K562 (cell line): ENCODE results near the gene STOML3. TPM values are rescaled to one million over a fixed set of nuclear protein-coding genes. Genes with fewer than 3 reads are reported as not detected.

ENCODE experiments used
- ATAC-seq: fragments of 200-7000 bp; cut with Tn5 transposase; 3 replicates; pipeline ENCODE4 v1.9.1; 2020; ENCODE audit warnings: moderate library complexity
- BruUV-seq: library from RNA; stranded (reverse); fragments of 400-500 nt; replicated peaks from 2 replicates; lab custom pipeline; 2021; lab: Mats Ljungman, UMichigan
- CTCF ChIA-PET: fragments of 300-600 bp; formaldehyde crosslinking; extraction: SDS; loops from one replicate; lab custom pipeline; 2021; ENCODE audit warnings: low intra/inter-chr PET ratio; lab: Yijun Ruan, JAX
- POLR2A ChIA-PET: fragments of 300-600, 350-650 bp; sonication (Branson Sonifier 250); formaldehyde crosslinking; extraction: SDS; loops from one replicate; lab custom pipeline; 2021; ENCODE audit warnings: antibody characterized with exemption, inconsistent platforms; lab: Yijun Ruan, JAX
- DNase-seq, 4 experiments: peaks; one replicate each; pipeline versions ENCODE4 v3.0.0 to v3.0.0-alpha.2; 2011 to 2018; ENCODE audit warnings: low spot score in 3 of 4, mixed read lengths in 3 of 4; ENCODE audit errors: extremely low read depth in 1 of 4
- FAIRE-seq: peaks from 2 replicates; lab custom pipeline; 2011; peaks lifted over from hg19 to GRCh38; lab: Jason Lieb, UNC
- H2AFZ ChIP-seq: 2 replicates; pipeline ENCODE4 v1.6.0; 2011; ENCODE audit warnings: low read depth, low read length, control low read depth, inconsistent platforms
- H3K27ac ChIP-seq: fragments of 200-600 bp; 3 replicates; pipeline ENCODE4 v1.8.0; 2011; ENCODE audit warnings: low read depth, mild to moderate bottlenecking, control low read depth, inconsistent platforms, low read length, moderate library complexity, mixed read lengths; ENCODE audit errors: extremely low read depth
- H3K27me3 ChIP-seq, 2 experiments: fragments of 300-600 bp in 1 of 2; 2 replicates in 1 of 2; 3 replicates in 1 of 2; pipeline versions ENCODE4 v1.6.0 to v1.8.0; 2011; ENCODE audit warnings: inconsistent platforms in 2 of 2, low read length in 2 of 2, mild to moderate bottlenecking in 1 of 2, mixed read lengths in 1 of 2, moderate library complexity in 1 of 2; ENCODE audit not compliant: control insufficient read depth in 2 of 2, insufficient read depth in 2 of 2
- H3K36me3 ChIP-seq: fragments of 300-600 bp; 3 replicates; pipeline ENCODE4 v1.8.0; 2011; ENCODE audit warnings: mild to moderate bottlenecking, low read length, inconsistent platforms; ENCODE audit not compliant: control insufficient read depth, insufficient read depth
- H3K4me1 ChIP-seq, 2 experiments: fragments of 200-600 bp in 1 of 2; replicated peaks in 1 of 2; 2 replicates in 1 of 2; 3 replicates in 1 of 2; pipeline versions ENCODE4 v1.5.1 to v1.8.0; 2011; ENCODE audit warnings: inconsistent platforms in 2 of 2, low read length in 2 of 2, mild to moderate bottlenecking in 1 of 2, mixed read lengths in 1 of 2, moderate library complexity in 1 of 2; ENCODE audit not compliant: control insufficient read depth in 2 of 2, insufficient read depth in 2 of 2
- H3K4me2 ChIP-seq: 2 replicates; pipeline ENCODE4 v1.6.1; 2011; ENCODE audit warnings: low read length, control low read depth, inconsistent platforms, mixed read lengths; ENCODE audit not compliant: insufficient read depth
- H3K4me3 ChIP-seq: fragments of 200-600 bp; sonication (generic), shearing (Covaris generic); 2 replicates; pipeline ENCODE4 v1.5.1; 2016; ENCODE audit warnings: control low read depth, inconsistent platforms
- H3K79me2 ChIP-seq: fragments of 200-600 bp; 3 replicates; pipeline ENCODE4 v1.8.0; 2011; ENCODE audit warnings: low read length, inconsistent platforms; ENCODE audit not compliant: control insufficient read depth, insufficient read depth
- H3K9ac ChIP-seq, 2 experiments: 2 replicates each; pipeline versions ENCODE4 v1.6.0 to v1.6.1; 2011; ENCODE audit warnings: low read depth in 2 of 2, low read length in 2 of 2, control low read depth in 1 of 2, inconsistent platforms in 1 of 2, mild to moderate bottlenecking in 1 of 2, mixed read lengths in 1 of 2; ENCODE audit not compliant: insufficient read depth in 1 of 2
- H3K9me1 ChIP-seq: one replicate; pipeline ENCODE4 v1.6.0; 2011; ENCODE audit warnings: inconsistent platforms, mild to moderate bottlenecking, low read length, moderate library complexity; ENCODE audit not compliant: control insufficient read depth, insufficient read depth
- H3K9me3 ChIP-seq: replicated peaks from 2 replicates; pipeline ENCODE4 v1.5.1; 2011; ENCODE audit warnings: low read depth, low read length, inconsistent platforms; ENCODE audit not compliant: control insufficient read depth, insufficient read depth
- H4K20me1 ChIP-seq: replicated peaks from 2 replicates; pipeline ENCODE4 v1.6.1; 2011; ENCODE audit warnings: low read length, inconsistent platforms, mixed read lengths; ENCODE audit not compliant: control insufficient read depth, insufficient read depth
- CBX5 ChIP-seq: IDR thresholded peaks from 2 replicates; pipeline ENCODE4 v1.6.1; 2014; ENCODE audit warnings: low read depth, borderline replicate concordance
- DEAF1 ChIP-seq: fragments of 450-650 bp; formaldehyde crosslinking; IDR thresholded peaks from 2 replicates; pipeline ENCODE4 v1.4.0; 2020; ENCODE audit warnings: mild to moderate bottlenecking, moderate library complexity
- ETV6 ChIP-seq, 3 experiments: fragments of 150-350 bp in 1 of 3; sonication (generic) in 1 of 3; formaldehyde crosslinking in 1 of 3; IDR thresholded peaks; 2 replicates each; pipeline versions ENCODE4 v1.6.1 to v1.8.0; 2014 to 2022; ENCODE audit warnings: borderline replicate concordance in 2 of 3, low read depth in 2 of 3, antibody characterized with exemption in 1 of 3, low read length in 1 of 3, mild to moderate bottlenecking in 1 of 3, missing genetic modification reagents in 1 of 3
- NFIX ChIP-seq: fragments of 250-450 bp; sonication (Bioruptor Pico); IDR thresholded peaks from 2 replicates; pipeline ENCODE4 v1.4.0; 2020; ENCODE audit warnings: low read depth, mild to moderate bottlenecking, moderate library complexity
- XRCC5 ChIP-seq: fragments of 200-400 bp; formaldehyde crosslinking; IDR thresholded peaks from 2 replicates; pipeline ENCODE4 v1.6.1; 2017; ENCODE audit warnings: low read depth, mild to moderate bottlenecking, low read length
- ZNF165 ChIP-seq: fragments of 250-450 bp; sonication (Bioruptor Pico); IDR thresholded peaks from 2 replicates; pipeline ENCODE4 v1.4.0; 2020; ENCODE audit warnings: borderline replicate concordance
- ZNF263 ChIP-seq: sonication (generic); formaldehyde crosslinking; IDR thresholded peaks from 2 replicates; pipeline ENCODE4 v1.8.0; 2022; ENCODE audit warnings: mild to moderate bottlenecking, missing genetic modification reagents, borderline replicate concordance
- ZNF696 ChIP-seq: fragments of 250-450 bp; sonication (Bioruptor Pico); conservative IDR thresholded peaks from 2 replicates; pipeline ENCODE4 v1.4.0; 2020; ENCODE audit warnings: mild to moderate bottlenecking, moderate library complexity
- WGBS: fragments of 100-300 bp; shearing (Covaris generic); methylation state at CpG from one replicate; pipeline ENCODE4 v1.1.6; 2016; ENCODE audit warnings: low coverage, mixed read lengths; ENCODE audit not compliant: insufficient coverage; ENCODE audit errors: missing lambda C conversion rate; 5-methylcytosine and 5-hydroxymethylcytosine counted together
- in situ Hi-C: fragments of 300-500 bp; cut with MboI; formaldehyde crosslinking; loops from 4 replicates; pipeline ENCODE4 v1.15.0; 2018; ENCODE audit warnings: inconsistent platforms, mixed read lengths
- intact Hi-C: fragments of 100-400 bp; cut with micrococcal nuclease; formaldehyde crosslinking; loops from 2 replicates; pipeline ENCODE4 v1.14.2; 2022
- polyA plus RNA-seq, 8 experiments: library from polyadenylated mRNA; depleted of rRNA in 4 of 8; stranded (reverse) in 5 of 8; unstranded in 3 of 8; fragments of >200 nt; fragmentation: Nextera tagmentation in 2 of 8; fragmentation: Illumina TruSeq in 1 of 8; extraction: Ambion mirVana in 2 of 8; extraction: Trizol in 1 of 8; gene quantifications; 2 replicates each; pipeline versions ENCODE4 v1.2.1 to v1.2.3, GENCODE V29; 2011 to 2014; ENCODE audit warnings: inconsistent platforms in 1 of 8, missing spikeins in 1 of 8
- total RNA-seq, 7 experiments: library from RNA; depleted of rRNA in 6 of 7; stranded (reverse); fragments of >200 nt in 6 of 7; fragmentation: Illumina TruSeq in 2 of 7; extraction: Trizol in 2 of 7; gene quantifications; 2 replicates each; pipeline versions ENCODE4 v1.2.1 to v1.2.3, GENCODE V29; 2011 to 2021; ENCODE audit warnings: low replicate concordance in 1 of 7

The STOML3 gene
- total and polyA plus RNA-seq, 9 of the 15 experiments (the other 6 are each of a cell fraction or from before 2014, with no cell fraction given): 0.04 TPM; not detected in 8

GRCh38 chr13:38954291-38954690 lies 36.3 kb downstream of the STOML3 start (continued):
- TF ChIP-seq DEAF1 (no peak), CBX5 (no peak), ETV6 (IDR thresholded peaks at IDR 0.05; ENCODE audit: borderline replicate concordance in 1 of 2, low read depth in 2 of 2, low read length in 1 of 2) (no peak), ETV6 (CRISPR knock-in tag; IDR thresholded peaks at IDR 0.05; ENCODE audit: borderline replicate concordance) (no peak), ZNF263 (CRISPR knock-in tag) (no peak)

GRCh38 chr13:38952827-38953226 lies 37.8 kb downstream of the STOML3 start:
- no peaks in the 10 kb centered on the region for H3K9me1 ChIP-seq
- H3K4me2 ChIP-seq: no peak overlapping the region
- H3K36me3 ChIP-seq: no peaks in the 10 kb centered on the region
- no peak overlapping the region for H3K4me3 ChIP-seq
- H3K9ac ChIP-seq: no peak overlapping the region
- ChIA-PET POLR2A (no interaction called here), CTCF (no interaction called here)
- intact Hi-C loops: no loop called here
- WGBS: 0% methylated on average over 1 of the region's 1 CpG
- no peak overlapping the region for H3K27ac ChIP-seq
- no peaks in the 10 kb centered on the region for H3K4me1 ChIP-seq
- FAIRE-seq (no peak), ATAC-seq (no peak), DNase-seq (no peak)
- H3K27me3 ChIP-seq: no peaks in the 10 kb centered on the region
- H3K79me2 ChIP-seq: no peaks in the 10 kb centered on the region
- BruUV-seq: no TSS peak
- no peak overlapping the region for H2AFZ ChIP-seq
- in situ Hi-C loops: loop anchor here (25.0 kb wide), 1 partner anchor 659 kb away; the partner anchor contains the start of gene LHFPL6
- no peaks in the 10 kb centered on the region for H4K20me1 ChIP-seq
- TF ChIP-seq ZNF696 (CRISPR knock-in tag): no peak
- TF ChIP-seq ZNF165 (CRISPR knock-in tag): no peak
- no peak for TF ChIP-seq CBX5
- TF ChIP-seq NFIX (CRISPR knock-in tag): no peak
- TF ChIP-seq XRCC5: no peak
- no peaks in the 10 kb centered on the region for H3K9me3 ChIP-seq
